ENCODE results near the gene AK8. TPM values are rescaled to one million over a fixed set of nuclear protein-coding genes. Genes with fewer than 3 reads are reported as not detected.
"Not testable (repeated sequence)": the region's sequence is repeated elsewhere in the genome, so short reads cannot be mapped to it uniquely, and the experiment has no call there.

Gene AK8
- total and polyA plus RNA-seq, 4 donors = 0.07 to 0.26 (median 0.11) TPM

DNA sequence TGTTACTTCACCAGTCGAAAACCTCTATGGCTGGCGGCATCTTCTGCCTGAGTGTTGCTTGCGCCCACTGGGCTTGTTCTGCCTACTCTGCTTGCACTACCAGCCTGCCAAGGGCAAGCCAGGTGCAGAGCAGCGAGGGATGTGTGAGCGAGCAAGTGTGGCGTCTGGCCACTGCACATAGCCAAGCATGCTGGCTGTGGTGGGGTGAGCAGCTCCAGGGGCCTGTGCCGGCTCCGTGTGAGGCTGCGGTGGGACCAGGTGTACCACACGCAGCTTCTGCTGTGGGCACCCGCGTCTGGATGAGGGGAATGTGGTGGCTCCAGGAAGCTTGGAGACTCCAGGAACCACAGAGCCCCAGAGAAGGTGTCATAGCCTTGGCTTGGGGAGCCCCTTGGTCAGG lies 156.4 kb downstream of the AK8 start:
- no peak overlapping the region for H3K27ac ChIP-seq (ENCODE audit: low read depth in 1 of 2, low read length in 2 of 2)
- no peak overlapping the region for H3K9ac ChIP-seq (ENCODE audit: low read depth in 1 of 2, low read length in 2 of 2)
- H3K4me1 ChIP-seq (ENCODE audit: control insufficient read depth in 4 of 4, insufficient read depth in 4 of 4, low read length in 3 of 4) = no peaks in the 10 kb centered on the region
- H3K4me3 ChIP-seq (ENCODE audit: low read depth in 1 of 3, low read length in 3 of 3) = no peak overlapping the region
- H3K36me3 ChIP-seq (ENCODE audit: control insufficient read depth in 4 of 4, insufficient read depth in 3 of 4, low read depth in 1 of 4, low read length in 3 of 4) = no peaks in the 10 kb centered on the region
- WGBS = 82% methylated on average over 12 of the region's 12 CpGs
- H3K27me3 ChIP-seq (ENCODE audit: control insufficient read depth in 4 of 4, insufficient read depth in 4 of 4, low read length in 3 of 4) = peaks cover 0 to 4% (median 0%) of the 10 kb centered on the region in 4 donors
- no peak for DNase-seq (ENCODE audit: low spot score)
- no peaks in the 10 kb centered on the region for H3K9me3 ChIP-seq (ENCODE audit: control insufficient read depth in 4 of 4, low read length in 3 of 4)
- TF ChIP-seq HNF4A (conservative IDR thresholded peaks at IDR 0.05) (no peak), FOXA1 (IDR thresholded peaks at IDR 0.05) (no peak), HNF4G (IDR thresholded peaks at IDR 0.05) (no peak), RXRA (IDR thresholded peaks at IDR 0.05) (no peak), NR2F2 (IDR thresholded peaks at IDR 0.05) (no peak)

DNA sequence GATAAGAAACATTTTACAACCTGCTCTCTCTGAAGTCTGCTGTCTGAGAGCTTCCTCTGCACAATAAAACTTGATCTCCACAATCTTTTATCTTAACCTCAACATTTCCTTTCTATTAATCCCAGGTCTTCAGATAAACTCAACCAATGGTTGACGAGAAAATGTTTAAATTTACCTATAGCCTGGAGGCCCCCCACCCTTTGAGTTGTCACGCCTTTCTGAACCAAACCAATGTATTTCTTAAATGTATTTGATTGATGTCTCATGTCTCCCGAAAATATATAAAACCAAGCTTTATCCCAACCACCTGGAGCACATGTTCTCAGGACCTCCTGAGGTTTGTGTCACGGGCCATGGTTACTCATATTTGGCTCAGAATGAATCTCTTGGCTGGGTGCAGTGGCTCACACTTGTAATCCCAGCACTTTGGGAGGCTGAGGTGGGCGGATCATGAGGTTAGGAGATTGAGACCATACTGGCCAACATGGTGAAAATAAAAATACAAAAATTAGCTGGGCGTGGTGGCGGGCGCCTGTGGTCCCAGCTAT lies 159.6 kb downstream of the AK8 start:
- H3K9me3 ChIP-seq (ENCODE audit: control insufficient read depth in 4 of 4, low read length in 3 of 4); H3K36me3 ChIP-seq (ENCODE audit: control insufficient read depth in 4 of 4, insufficient read depth in 3 of 4, low read depth in 1 of 4, low read length in 3 of 4); H3K27me3 ChIP-seq (ENCODE audit: control insufficient read depth in 4 of 4, insufficient read depth in 4 of 4, low read length in 3 of 4); DNase-seq (ENCODE audit: low spot score); H3K9ac ChIP-seq (ENCODE audit: low read depth in 1 of 2, low read length in 2 of 2); H3K27ac ChIP-seq (ENCODE audit: low read depth in 1 of 2, low read length in 2 of 2); H3K4me3 ChIP-seq (ENCODE audit: low read depth in 1 of 3, low read length in 3 of 3); H3K4me1 ChIP-seq (ENCODE audit: control insufficient read depth in 4 of 4, insufficient read depth in 4 of 4, low read length in 3 of 4): not testable (repeated sequence)
- 73% methylated on average over 8 of the region's 8 CpGs for WGBS

DNA sequence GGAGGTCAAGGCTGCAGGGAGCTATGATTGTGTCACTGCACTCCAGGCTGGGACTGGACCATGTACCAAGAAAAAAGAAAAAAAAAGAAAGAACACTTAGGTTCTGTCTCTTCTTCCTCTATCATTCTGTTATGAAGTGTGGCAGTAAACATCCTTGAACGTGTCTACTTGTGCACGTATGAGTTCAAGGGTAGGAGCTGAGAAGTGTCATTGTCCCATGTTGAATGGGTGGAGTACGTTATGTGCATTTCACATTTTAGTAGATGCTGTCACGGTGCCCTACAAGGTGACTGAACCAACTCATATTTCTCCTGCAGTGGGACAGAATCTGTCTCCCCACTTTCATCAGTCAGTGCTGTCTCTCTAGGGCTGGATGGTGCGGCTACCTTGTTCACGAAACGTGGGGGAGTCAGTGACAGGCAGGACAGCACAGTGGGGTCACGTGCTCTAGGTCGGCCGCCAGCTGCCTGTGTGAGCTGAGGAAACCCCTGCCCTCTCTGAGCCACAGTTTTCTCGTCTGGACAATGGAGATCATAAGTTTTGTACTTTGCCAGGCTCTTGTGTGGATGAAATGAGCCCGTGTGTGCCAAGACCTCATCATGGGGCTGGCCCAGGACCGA lies 160.6 kb downstream of the AK8 start:
- Histone ChIP-seq H3K9me3 (ENCODE audit: control insufficient read depth in 4 of 4, low read length in 3 of 4) (no peaks in the 10 kb centered on the region), H3K36me3 (ENCODE audit: control insufficient read depth in 4 of 4, insufficient read depth in 3 of 4, low read depth in 1 of 4, low read length in 3 of 4) (no peaks in the 10 kb centered on the region), H3K9ac (ENCODE audit: low read depth in 1 of 2, low read length in 2 of 2) (no peak overlapping the region), H3K4me3 (ENCODE audit: low read depth in 1 of 3, low read length in 3 of 3) (no peak overlapping the region), H3K27me3 (ENCODE audit: control insufficient read depth in 4 of 4, insufficient read depth in 4 of 4, low read length in 3 of 4) (peaks cover 0 to 4% (median 0%) of the 10 kb centered on the region in 4 donors), H3K27ac (ENCODE audit: low read depth in 1 of 2, low read length in 2 of 2) (no peak overlapping the region), H3K4me1 (ENCODE audit: control insufficient read depth in 4 of 4, insufficient read depth in 4 of 4, low read length in 3 of 4) (no peaks in the 10 kb centered on the region)
- no peak for DNase-seq (ENCODE audit: low spot score)
- WGBS = 71% methylated on average over 13 of the region's 13 CpGs
- TF ChIP-seq YY1 (IDR thresholded peaks at IDR 0.05) = no peak
- no peak for TF ChIP-seq SP1 (IDR thresholded peaks at IDR 0.05)
- TF ChIP-seq, protein P1, sequence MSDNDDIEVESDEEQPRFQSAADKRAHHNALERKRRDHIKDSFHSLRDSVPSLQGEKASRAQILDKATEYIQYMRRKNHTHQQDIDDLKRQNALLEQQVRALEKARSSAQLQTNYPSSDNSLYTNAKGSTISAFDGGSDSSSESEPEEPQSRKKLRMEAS (IDR thresholded peaks at IDR 0.05) = no peak
- TF ChIP-seq TAF1 (conservative IDR thresholded peaks at IDR 0.05) = no peak
- no peak for TF ChIP-seq JUND (IDR thresholded peaks at IDR 0.05)
- TF ChIP-seq GABPA (IDR thresholded peaks at IDR 0.05 in 1 of 2, conservative IDR thresholded peaks at IDR 0.05 in 1 of 2) = no peak
- no peak for TF ChIP-seq FOXA2 (IDR thresholded peaks at IDR 0.05)
- TF ChIP-seq, protein P2, sequence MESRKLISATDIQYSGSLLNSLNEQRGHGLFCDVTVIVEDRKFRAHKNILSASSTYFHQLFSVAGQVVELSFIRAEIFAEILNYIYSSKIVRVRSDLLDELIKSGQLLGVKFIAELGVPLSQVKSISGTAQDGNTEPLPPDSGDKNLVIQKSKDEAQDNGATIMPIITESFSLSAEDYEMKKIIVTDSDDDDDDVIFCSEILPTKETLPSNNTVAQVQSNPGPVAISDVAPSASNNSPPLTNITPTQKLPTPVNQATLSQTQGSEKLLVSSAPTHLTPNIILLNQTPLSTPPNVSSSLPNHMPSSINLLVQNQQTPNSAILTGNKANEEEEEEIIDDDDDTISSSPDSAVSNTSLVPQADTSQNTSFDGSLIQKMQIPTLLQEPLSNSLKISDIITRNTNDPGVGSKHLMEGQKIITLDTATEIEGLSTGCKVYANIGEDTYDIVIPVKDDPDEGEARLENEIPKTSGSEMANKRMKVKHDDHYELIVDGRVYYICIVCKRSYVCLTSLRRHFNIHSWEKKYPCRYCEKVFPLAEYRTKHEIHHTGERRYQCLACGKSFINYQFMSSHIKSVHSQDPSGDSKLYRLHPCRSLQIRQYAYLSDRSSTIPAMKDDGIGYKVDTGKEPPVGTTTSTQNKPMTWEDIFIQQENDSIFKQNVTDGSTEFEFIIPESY (IDR thresholded peaks at IDR 0.05) = no peak
- no peak for TF ChIP-seq HNF4G (IDR thresholded peaks at IDR 0.05)
- TF ChIP-seq RXRA (IDR thresholded peaks at IDR 0.05) = no peak
- TF ChIP-seq NR2F2 (IDR thresholded peaks at IDR 0.05) = no peak
- TF ChIP-seq, protein P3, sequence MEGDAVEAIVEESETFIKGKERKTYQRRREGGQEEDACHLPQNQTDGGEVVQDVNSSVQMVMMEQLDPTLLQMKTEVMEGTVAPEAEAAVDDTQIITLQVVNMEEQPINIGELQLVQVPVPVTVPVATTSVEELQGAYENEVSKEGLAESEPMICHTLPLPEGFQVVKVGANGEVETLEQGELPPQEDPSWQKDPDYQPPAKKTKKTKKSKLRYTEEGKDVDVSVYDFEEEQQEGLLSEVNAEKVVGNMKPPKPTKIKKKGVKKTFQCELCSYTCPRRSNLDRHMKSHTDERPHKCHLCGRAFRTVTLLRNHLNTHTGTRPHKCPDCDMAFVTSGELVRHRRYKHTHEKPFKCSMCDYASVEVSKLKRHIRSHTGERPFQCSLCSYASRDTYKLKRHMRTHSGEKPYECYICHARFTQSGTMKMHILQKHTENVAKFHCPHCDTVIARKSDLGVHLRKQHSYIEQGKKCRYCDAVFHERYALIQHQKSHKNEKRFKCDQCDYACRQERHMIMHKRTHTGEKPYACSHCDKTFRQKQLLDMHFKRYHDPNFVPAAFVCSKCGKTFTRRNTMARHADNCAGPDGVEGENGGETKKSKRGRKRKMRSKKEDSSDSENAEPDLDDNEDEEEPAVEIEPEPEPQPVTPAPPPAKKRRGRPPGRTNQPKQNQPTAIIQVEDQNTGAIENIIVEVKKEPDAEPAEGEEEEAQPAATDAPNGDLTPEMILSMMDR (IDR thresholded peaks at IDR 0.05; ENCODE audit: low read depth, low read length, missing input control) = no peak
- TF ChIP-seq EGR1 (IDR thresholded peaks at IDR 0.05; ENCODE audit: low read depth in 2 of 2) = no peak
- TF ChIP-seq, protein P4, sequence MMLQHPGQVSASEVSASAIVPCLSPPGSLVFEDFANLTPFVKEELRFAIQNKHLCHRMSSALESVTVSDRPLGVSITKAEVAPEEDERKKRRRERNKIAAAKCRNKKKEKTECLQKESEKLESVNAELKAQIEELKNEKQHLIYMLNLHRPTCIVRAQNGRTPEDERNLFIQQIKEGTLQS (IDR thresholded peaks at IDR 0.05) = no peak
